H1 (cell line): ENCODE data around the gene BCL2L1. TPM values are rescaled to one million over a fixed set of nuclear protein-coding genes. Genes with fewer than 3 reads are reported as not detected.

Source experiments
- KDM1A ChIP-seq: fragments of 200-600, 300-600 bp; sonication (generic); IDR thresholded peaks from 2 replicates; pipeline ENCODE4 v1.7.1; 2016; ENCODE audit warnings: mild to moderate bottlenecking, low read length, borderline replicate concordance
- RFX5 ChIP-seq: IDR thresholded peaks from 2 replicates; pipeline ENCODE4 v1.6.1; 2011; ENCODE audit warnings: low read depth, low read length, improper control_type of control experiment, borderline replicate concordance
- SP2 ChIP-seq: IDR thresholded peaks from 2 replicates; pipeline ENCODE4 v1.6.1; 2012; ENCODE audit warnings: mild to moderate bottlenecking, low read length, inconsistent platforms
- polyA plus RNA-seq, 7 experiments: library from polyadenylated mRNA; depleted of rRNA in 3 of 7; stranded (reverse) in 5 of 7; unstranded in 2 of 7; fragments of >200 nt in 5 of 7; fragments of 200-250 nt in 2 of 7; gene quantifications; 1 replicate in 5 of 7; 2 replicates in 1 of 7; 4 replicates in 1 of 7; pipeline versions ENCODE4 v1.2.1 to v1.2.3, GENCODE V29; 2011 to 2013; ENCODE audit warnings: missing spikeins in 2 of 7, mixed read lengths in 2 of 7
- total RNA-seq: library from RNA; stranded (reverse); fragmentation: NEBNext Ultra II Directional; extraction: Animal tissue kit (Norgen Biotek cat#: 25700); gene quantifications from 2 replicates; pipeline ENCODE4 v1.2.1, GENCODE V29; 2021
- TF ChIP-seq, protein P1 (sequence below): IDR thresholded peaks from 2 replicates; pipeline ENCODE4 v1.6.1; 2011; ENCODE audit warnings: low read depth, mild to moderate bottlenecking, low read length; ENCODE audit not compliant: insufficient read depth

Gene BCL2L1
- total and polyA plus RNA-seq, 2 of the 8 experiments (the other 6 are each of a cell fraction or from before 2014, with no cell fraction given): 64.9 to 66.1 TPM

GRCh38 chr20:31684153-31685015, 38.3 kb downstream of the BCL2L1 start (continued):
- TF ChIP-seq, protein P1, sequence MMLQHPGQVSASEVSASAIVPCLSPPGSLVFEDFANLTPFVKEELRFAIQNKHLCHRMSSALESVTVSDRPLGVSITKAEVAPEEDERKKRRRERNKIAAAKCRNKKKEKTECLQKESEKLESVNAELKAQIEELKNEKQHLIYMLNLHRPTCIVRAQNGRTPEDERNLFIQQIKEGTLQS: no peak
- TF ChIP-seq KDM1A (no peak), RFX5 (no peak), SP2 (no peak)
